ENCODE measurements around the gene DGUOK. TPM values are rescaled to one million over a fixed set of nuclear protein-coding genes. Genes with fewer than 3 reads are reported as not detected.

Gene DGUOK
- total and polyA plus RNA-seq, 4 donors, result 28.9 to 103 (median 73.9) TPM

- no peaks in the 10 kb centered on the region for H3K36me3 ChIP-seq (ENCODE audit: control insufficient read depth in 4 of 4, insufficient read depth in 4 of 4, low read length in 4 of 4)
- H3K27me3 ChIP-seq (ENCODE audit: control insufficient read depth in 3 of 3, insufficient read depth in 3 of 3, low read length in 2 of 3), result no peaks in the 10 kb centered on the region
- TF ChIP-seq, protein P1, sequence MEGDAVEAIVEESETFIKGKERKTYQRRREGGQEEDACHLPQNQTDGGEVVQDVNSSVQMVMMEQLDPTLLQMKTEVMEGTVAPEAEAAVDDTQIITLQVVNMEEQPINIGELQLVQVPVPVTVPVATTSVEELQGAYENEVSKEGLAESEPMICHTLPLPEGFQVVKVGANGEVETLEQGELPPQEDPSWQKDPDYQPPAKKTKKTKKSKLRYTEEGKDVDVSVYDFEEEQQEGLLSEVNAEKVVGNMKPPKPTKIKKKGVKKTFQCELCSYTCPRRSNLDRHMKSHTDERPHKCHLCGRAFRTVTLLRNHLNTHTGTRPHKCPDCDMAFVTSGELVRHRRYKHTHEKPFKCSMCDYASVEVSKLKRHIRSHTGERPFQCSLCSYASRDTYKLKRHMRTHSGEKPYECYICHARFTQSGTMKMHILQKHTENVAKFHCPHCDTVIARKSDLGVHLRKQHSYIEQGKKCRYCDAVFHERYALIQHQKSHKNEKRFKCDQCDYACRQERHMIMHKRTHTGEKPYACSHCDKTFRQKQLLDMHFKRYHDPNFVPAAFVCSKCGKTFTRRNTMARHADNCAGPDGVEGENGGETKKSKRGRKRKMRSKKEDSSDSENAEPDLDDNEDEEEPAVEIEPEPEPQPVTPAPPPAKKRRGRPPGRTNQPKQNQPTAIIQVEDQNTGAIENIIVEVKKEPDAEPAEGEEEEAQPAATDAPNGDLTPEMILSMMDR (IDR thresholded peaks at IDR 0.05; ENCODE audit: control extremely low read depth, extremely low read depth), result no peak
- no peaks in the 10 kb centered on the region for H3K4me1 ChIP-seq (ENCODE audit: control insufficient read depth in 5 of 5, insufficient read depth in 5 of 5, low read length in 5 of 5)
- no peak for ATAC-seq (ENCODE audit: insufficient read depth, low FRiP score)
- 74 to 76% methylated on average over 5 of the region's 5 CpGs for WGBS, 2 donors
- H3K9ac ChIP-seq (ENCODE audit: insufficient read depth in 1 of 2, low read length in 2 of 2), result no peak overlapping the region
- no peak overlapping the region for H3K4me3 ChIP-seq
- no peak for DNase-seq
- no peak overlapping the region for H3K27ac ChIP-seq (ENCODE audit: low read depth in 1 of 2, low read length in 1 of 2)
- no peaks in the 10 kb centered on the region for H3K9me3 ChIP-seq (ENCODE audit: control insufficient read depth in 4 of 4, insufficient read depth in 3 of 4, low read length in 3 of 4)
Measured at GRCh38 chr2:73906847-73907505, 19.7 kb upstream of the DGUOK start.

- H3K9ac ChIP-seq (ENCODE audit: insufficient read depth in 1 of 2, low read length in 2 of 2), result no peak overlapping the region
- no peaks in the 10 kb centered on the region for H3K36me3 ChIP-seq (ENCODE audit: control insufficient read depth in 4 of 4, insufficient read depth in 4 of 4, low read length in 4 of 4)
- H3K4me1 ChIP-seq (ENCODE audit: control insufficient read depth in 5 of 5, insufficient read depth in 5 of 5, low read length in 5 of 5), result no peaks in the 10 kb centered on the region
- ATAC-seq (ENCODE audit: insufficient read depth, low FRiP score) (peak; percentile 41), DNase-seq (no peak)
- no peaks in the 10 kb centered on the region for H3K9me3 ChIP-seq (ENCODE audit: control insufficient read depth in 4 of 4, insufficient read depth in 3 of 4, low read length in 3 of 4)
- TF ChIP-seq, protein P1 (IDR thresholded peaks at IDR 0.05; ENCODE audit: control extremely low read depth, extremely low read depth), result peak; percentile 33
- H3K27ac ChIP-seq (ENCODE audit: low read depth in 1 of 2, low read length in 1 of 2), result no peak overlapping the region
- 48 to 63% methylated on average over 5 of the region's 5 CpGs for WGBS, 2 donors
- H3K27me3 ChIP-seq (ENCODE audit: control insufficient read depth in 3 of 3, insufficient read depth in 3 of 3, low read length in 2 of 3), result no peaks in the 10 kb centered on the region
- no peak overlapping the region for H3K4me3 ChIP-seq
Measured at GRCh38 chr2:73907840-73908452, 18.7 kb upstream of the DGUOK start.

- TF ChIP-seq, protein P1 (IDR thresholded peaks at IDR 0.05; ENCODE audit: control extremely low read depth, extremely low read depth), result no peak
- 88 to 90% methylated on average over 10 of the region's 10 CpGs for WGBS, 2 donors
- Histone ChIP-seq H3K4me3 (no peak overlapping the region), H3K27ac (ENCODE audit: low read depth in 1 of 2, low read length in 1 of 2) (no peak overlapping the region), H3K4me1 (ENCODE audit: control insufficient read depth in 5 of 5, insufficient read depth in 5 of 5, low read length in 5 of 5) (no peaks in the 10 kb centered on the region), H3K36me3 (ENCODE audit: control insufficient read depth in 4 of 4, insufficient read depth in 4 of 4, low read length in 4 of 4) (no peaks in the 10 kb centered on the region), H3K27me3 (ENCODE audit: control insufficient read depth in 3 of 3, insufficient read depth in 3 of 3, low read length in 2 of 3) (no peaks in the 10 kb centered on the region), H3K9ac (ENCODE audit: insufficient read depth in 1 of 2, low read length in 2 of 2) (no peak overlapping the region), H3K9me3 (ENCODE audit: control insufficient read depth in 4 of 4, insufficient read depth in 3 of 4, low read length in 3 of 4) (no peaks in the 10 kb centered on the region)
- DNase-seq (no peak), ATAC-seq (ENCODE audit: insufficient read depth, low FRiP score) (no peak)
Measured at GRCh38 chr2:73908689-73909652, 17.7 kb upstream of the DGUOK start.
